Cardiac fibroblast (primary cell): ENCODE results near the gene ANKS1B.

ENCODE experiments used
- DNase-seq, 2 donors: peaks; one replicate each; pipeline versions ENCODE4 v3.0.0 to v3.0.0-alpha.2; 2010; ENCODE audit warnings: low read depth in 2 of 2
- H3K4me3 ChIP-seq, 2 donors: replicated peaks in 1 of 2; 1 replicate in 1 of 2; 2 replicates in 1 of 2; pipeline ENCODE4 v1.5.1; 2011; ENCODE audit warnings: low read depth in 2 of 2, low read length in 2 of 2, mild to moderate bottlenecking in 2 of 2, moderate library complexity in 1 of 2
- TF ChIP-seq, protein P1 (sequence below): IDR thresholded peaks from one replicate; pipeline ENCODE4 v1.5.1; 2011; ENCODE audit warnings: low read depth, mild to moderate bottlenecking, low read length, inconsistent platforms

The ANKS1B gene

DNA sequence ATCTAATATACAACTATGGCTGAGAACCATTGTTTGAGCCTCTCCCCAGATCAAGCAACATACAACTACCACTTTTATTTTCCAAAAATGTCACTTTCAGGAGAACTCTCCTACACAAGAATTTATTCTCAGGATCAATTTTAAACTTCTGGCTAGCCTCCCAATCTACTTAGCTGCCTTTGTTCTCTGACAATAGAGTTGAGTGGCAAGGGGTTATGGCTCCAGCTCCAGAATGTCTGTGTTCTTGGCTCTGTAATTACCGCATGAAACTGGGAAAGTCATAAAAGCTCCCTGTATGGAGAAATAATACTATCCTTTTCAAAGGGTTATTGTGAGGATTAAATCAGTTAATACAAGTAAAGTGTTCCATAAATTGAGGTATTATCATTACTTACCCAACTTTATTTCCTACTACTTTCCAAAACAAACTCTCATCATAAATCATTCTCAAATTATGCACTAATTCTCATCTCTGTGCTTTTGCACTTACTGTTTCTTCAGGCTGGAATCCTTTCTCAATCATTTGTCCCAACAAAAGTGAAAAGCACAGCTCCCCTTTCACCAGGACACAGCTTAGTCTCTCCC, 215.2 kb downstream of the ANKS1B start:
- TF ChIP-seq, protein P1, sequence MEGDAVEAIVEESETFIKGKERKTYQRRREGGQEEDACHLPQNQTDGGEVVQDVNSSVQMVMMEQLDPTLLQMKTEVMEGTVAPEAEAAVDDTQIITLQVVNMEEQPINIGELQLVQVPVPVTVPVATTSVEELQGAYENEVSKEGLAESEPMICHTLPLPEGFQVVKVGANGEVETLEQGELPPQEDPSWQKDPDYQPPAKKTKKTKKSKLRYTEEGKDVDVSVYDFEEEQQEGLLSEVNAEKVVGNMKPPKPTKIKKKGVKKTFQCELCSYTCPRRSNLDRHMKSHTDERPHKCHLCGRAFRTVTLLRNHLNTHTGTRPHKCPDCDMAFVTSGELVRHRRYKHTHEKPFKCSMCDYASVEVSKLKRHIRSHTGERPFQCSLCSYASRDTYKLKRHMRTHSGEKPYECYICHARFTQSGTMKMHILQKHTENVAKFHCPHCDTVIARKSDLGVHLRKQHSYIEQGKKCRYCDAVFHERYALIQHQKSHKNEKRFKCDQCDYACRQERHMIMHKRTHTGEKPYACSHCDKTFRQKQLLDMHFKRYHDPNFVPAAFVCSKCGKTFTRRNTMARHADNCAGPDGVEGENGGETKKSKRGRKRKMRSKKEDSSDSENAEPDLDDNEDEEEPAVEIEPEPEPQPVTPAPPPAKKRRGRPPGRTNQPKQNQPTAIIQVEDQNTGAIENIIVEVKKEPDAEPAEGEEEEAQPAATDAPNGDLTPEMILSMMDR, result no peak
- no peak for DNase-seq
- H3K4me3 ChIP-seq, result no peak overlapping the region

DNA sequence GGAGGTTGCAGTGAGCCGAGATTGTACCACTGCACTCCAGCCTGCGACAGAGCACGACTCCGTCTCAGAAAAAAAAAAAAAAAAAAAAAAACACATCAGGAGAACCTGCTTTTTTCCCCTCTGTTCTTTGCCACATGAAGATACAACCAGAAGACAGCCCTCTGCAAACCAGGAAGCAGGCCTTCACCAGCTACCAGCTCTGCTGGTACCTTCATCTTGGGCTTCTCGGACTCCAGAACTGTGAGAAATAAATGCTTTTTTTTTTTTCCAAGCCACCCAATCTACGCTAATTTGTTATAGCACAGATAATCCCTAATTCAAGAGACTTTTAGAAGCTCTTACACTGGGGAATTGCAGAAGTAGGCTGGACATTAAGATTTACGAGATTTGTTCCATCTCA, 216.0 kb downstream of the ANKS1B start:
- no peak for DNase-seq
- TF ChIP-seq, protein P1, result no peak
- no peak overlapping the region for H3K4me3 ChIP-seq

DNA sequence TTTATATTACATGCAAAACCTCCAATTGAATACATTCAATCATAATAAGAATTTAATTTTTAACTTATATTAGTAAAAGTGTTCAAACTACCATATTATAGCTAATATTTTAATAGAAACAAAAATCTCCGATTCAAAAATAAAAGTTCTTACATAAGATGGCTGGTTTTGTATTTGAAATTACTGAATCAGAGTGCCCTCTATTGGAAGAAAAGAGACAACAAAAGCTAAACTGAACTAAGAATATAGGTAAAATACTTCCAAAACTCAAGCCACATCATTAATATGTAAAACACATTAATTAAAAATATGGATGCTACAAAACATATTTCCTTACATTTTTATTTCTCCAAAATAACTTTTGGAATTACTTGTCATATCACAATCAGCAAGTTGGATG, 216.9 kb downstream of the ANKS1B start:
- TF ChIP-seq, protein P1, result peak; percentile 35
- peak; percentile 45 to 49 for DNase-seq
- H3K4me3 ChIP-seq, result no peak overlapping the region

DNA sequence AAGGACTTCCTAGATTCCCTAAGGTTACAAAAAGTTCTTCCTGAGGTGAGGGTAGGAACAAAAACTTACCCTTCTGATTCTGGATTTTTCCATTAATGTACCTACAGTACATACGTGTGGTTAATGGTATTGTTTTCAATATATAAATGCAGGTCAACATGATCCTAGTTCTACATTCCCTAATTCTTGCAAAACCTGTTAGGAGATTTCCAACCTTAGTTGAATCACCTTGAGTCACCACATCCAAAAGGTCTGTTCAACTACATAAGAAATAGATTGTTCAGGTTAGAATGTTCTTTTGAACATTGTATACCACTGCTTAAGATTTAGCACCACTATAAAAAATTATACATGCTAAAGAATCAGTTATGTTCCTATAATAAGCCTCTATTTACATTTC, 218.3 kb downstream of the ANKS1B start:
- no peak overlapping the region for H3K4me3 ChIP-seq
- no peak for DNase-seq
- TF ChIP-seq, protein P1, result no peak

DNA sequence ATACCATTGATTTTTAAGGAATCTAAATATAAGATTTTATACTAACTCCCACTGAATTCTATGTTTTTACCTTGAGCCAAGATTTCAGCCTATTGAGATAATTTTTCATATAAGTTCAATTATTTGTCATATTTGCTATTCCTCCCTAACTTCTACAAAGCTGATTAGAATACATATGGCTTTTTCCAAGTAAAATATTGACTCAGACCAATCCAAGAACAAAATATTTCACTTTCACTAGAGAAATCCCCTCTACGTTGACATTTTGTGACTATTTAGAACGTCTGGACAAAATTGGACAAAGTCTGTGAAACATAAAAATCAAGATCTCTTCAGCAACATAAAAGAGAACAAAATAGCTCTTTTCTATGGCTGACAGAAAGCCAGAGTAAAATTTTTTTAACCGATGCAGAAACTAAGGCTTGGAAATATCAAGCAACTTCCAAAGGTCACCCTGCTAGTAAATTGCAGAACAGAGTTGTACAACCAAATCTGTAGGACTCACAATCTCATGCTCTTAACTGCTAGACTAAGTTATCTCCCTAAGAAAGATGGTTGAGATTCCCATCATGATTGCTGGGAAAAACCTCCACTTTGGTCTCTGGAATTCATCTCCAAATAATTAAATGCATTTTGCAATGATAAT, 219.1 kb downstream of the ANKS1B start:
- TF ChIP-seq, protein P1, result no peak
- DNase-seq, result no peak
- no peak overlapping the region for H3K4me3 ChIP-seq

DNA sequence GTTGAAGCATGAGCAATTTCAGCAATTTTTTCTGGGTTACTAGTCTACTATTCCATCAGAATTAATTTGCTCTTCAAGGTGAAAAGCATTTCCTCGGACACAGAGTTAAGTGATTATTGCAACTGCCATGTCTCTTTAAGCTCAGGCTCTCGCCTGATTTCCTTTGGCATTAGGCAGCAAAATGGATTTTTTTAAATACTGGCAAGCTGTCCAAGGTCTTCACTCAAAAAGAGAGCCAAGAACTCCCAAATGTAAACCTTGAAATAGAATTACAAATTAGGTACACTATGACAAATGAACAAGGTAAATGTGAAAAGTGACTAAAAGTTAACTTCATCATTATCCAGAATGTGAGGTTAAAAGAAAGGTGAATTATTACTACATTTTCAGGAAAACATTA, 225.3 kb downstream of the ANKS1B start:
- DNase-seq, result no peak
- no peak overlapping the region for H3K4me3 ChIP-seq
- TF ChIP-seq, protein P1, result no peak

DNA sequence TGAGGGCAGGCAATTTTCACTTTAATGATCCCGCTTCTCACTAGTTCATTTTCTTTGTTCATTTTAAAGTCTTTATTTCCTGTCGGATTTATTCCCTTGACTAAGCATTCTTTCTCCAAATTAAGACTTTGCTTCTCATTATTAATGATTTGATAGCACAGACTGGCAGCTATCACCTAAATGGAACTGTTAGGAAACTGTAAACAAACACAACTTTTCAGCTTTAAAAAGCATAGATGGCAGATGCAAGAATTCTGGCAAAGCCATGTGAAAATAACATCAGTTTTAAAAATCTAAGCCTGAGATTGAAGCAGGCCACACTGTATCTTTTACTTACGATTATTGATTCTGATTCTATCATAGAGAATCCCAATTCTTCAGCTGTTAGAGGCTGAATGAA, 225.7 kb downstream of the ANKS1B start:
- no peak overlapping the region for H3K4me3 ChIP-seq
- DNase-seq, result no peak
- TF ChIP-seq, protein P1, result no peak
